ENCODE data around the gene EPS8L2. TPM values are rescaled to one million over a fixed set of nuclear protein-coding genes. Genes with fewer than 3 reads are reported as not detected.

The EPS8L2 gene
- total RNA-seq, 1 donor from 2014 or later, result 129 TPM

DNA sequence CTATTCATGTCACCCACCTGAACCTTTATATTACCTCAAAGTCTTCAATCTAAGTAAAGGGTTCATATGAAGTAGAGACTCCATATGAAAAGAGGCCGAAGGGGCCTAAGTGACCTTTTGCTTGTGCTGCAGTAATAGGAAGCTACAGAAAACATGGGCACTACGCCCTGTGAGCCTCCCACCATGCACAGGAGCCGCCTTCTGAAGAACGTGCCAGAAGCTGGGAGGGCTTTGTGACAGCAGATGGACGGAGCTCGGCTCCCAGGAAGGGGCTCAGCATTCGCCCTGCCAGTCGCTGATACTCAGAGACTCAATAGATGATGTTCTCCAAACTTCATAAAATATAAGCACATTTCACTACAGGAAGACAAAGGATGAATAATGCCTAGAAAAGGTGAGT, 32.2 kb upstream of the EPS8L2 start:
- Histone ChIP-seq H3K27ac (ENCODE audit: low read depth, low read length) (no peak overlapping the region), H3K79me2 (ENCODE audit: insufficient read depth, low read length) (no peaks in the 10 kb centered on the region), H3K9ac (ENCODE audit: low read length) (no peak overlapping the region), H3K9me3 (ENCODE audit: insufficient read depth, low read depth, low read length) (no peaks in the 10 kb centered on the region), H3K4me3 (ENCODE audit: insufficient read depth, low read depth, low read length) (no peak overlapping the region), H3K4me2 (ENCODE audit: low read length) (no peak overlapping the region), H2AFZ (ENCODE audit: low read depth, low read length) (no peak overlapping the region), H3K4me1 (ENCODE audit: insufficient read depth, low read length) (no peaks in the 10 kb centered on the region), H4K20me1 (ENCODE audit: insufficient read depth, low read length) (peaks cover 4% of the 10 kb centered on the region), H3K27me3 (ENCODE audit: insufficient read depth, low read length) (no peaks in the 10 kb centered on the region), H3K36me3 (ENCODE audit: insufficient read depth, low read length) (peaks cover 17% of the 10 kb centered on the region)
- no peak for TF ChIP-seq EZH2 (IDR thresholded peaks at IDR 0.05; ENCODE audit: insufficient read depth, low read length)
- TF ChIP-seq, protein P1, sequence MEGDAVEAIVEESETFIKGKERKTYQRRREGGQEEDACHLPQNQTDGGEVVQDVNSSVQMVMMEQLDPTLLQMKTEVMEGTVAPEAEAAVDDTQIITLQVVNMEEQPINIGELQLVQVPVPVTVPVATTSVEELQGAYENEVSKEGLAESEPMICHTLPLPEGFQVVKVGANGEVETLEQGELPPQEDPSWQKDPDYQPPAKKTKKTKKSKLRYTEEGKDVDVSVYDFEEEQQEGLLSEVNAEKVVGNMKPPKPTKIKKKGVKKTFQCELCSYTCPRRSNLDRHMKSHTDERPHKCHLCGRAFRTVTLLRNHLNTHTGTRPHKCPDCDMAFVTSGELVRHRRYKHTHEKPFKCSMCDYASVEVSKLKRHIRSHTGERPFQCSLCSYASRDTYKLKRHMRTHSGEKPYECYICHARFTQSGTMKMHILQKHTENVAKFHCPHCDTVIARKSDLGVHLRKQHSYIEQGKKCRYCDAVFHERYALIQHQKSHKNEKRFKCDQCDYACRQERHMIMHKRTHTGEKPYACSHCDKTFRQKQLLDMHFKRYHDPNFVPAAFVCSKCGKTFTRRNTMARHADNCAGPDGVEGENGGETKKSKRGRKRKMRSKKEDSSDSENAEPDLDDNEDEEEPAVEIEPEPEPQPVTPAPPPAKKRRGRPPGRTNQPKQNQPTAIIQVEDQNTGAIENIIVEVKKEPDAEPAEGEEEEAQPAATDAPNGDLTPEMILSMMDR (IDR thresholded peaks at IDR 0.05; ENCODE audit: insufficient read depth, low read depth, low read length), result no peak
- FAIRE-seq (no peak), DNase-seq (ENCODE audit: low read depth) (no peak)
- Mint-ChIP-seq H3K9me3 (ENCODE audit: unreplicated experiment) (no peaks in the 10 kb centered on the region), H3K4me3 (ENCODE audit: unreplicated experiment) (no peak overlapping the region), H3K27ac (ENCODE audit: unreplicated experiment) (no peak overlapping the region), H3K4me1 (ENCODE audit: low read depth, unreplicated experiment) (no peaks in the 10 kb centered on the region), H3K36me3 (ENCODE audit: low read depth, unreplicated experiment) (peaks cover 21% of the 10 kb centered on the region), H3K27me3 (ENCODE audit: low read depth, unreplicated experiment) (no peaks in the 10 kb centered on the region)

DNA sequence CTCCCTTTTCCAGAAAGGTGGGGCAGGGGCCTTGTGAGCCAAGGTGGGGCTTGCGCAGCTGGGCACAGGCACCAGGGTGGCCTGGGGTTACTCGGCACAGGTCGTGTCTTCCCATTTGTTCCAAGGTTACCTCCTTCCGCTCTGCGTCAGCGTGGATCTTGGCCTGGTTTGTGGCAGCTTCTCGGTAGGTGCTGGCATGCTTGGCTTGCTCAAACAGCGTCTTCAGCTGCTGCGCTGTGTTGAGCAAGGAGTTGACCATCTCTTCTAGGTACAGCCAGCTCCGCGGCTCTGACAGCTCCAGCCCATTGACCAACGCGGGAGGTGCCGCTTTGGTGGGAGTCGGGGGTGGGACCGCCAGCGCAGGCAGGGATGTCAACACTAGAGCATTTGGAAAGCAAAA, 31.6 kb upstream of the EPS8L2 start:
- Mint-ChIP-seq H3K4me3 (ENCODE audit: unreplicated experiment) (no peak overlapping the region), H3K27ac (ENCODE audit: unreplicated experiment) (peak overlapping the region; percentile 26), H3K9me3 (ENCODE audit: unreplicated experiment) (no peaks in the 10 kb centered on the region), H3K36me3 (ENCODE audit: low read depth, unreplicated experiment) (peaks cover 21% of the 10 kb centered on the region), H3K4me1 (ENCODE audit: low read depth, unreplicated experiment) (no peaks in the 10 kb centered on the region), H3K27me3 (ENCODE audit: low read depth, unreplicated experiment) (no peaks in the 10 kb centered on the region)
- Histone ChIP-seq H4K20me1 (ENCODE audit: insufficient read depth, low read length) (peaks cover 4% of the 10 kb centered on the region), H3K9ac (ENCODE audit: low read length) (no peak overlapping the region), H3K9me3 (ENCODE audit: insufficient read depth, low read depth, low read length) (no peaks in the 10 kb centered on the region), H3K27me3 (ENCODE audit: insufficient read depth, low read length) (no peaks in the 10 kb centered on the region), H3K4me3 (ENCODE audit: insufficient read depth, low read depth, low read length) (no peak overlapping the region), H3K79me2 (ENCODE audit: insufficient read depth, low read length) (no peaks in the 10 kb centered on the region), H3K4me1 (ENCODE audit: insufficient read depth, low read length) (no peaks in the 10 kb centered on the region), H2AFZ (ENCODE audit: low read depth, low read length) (no peak overlapping the region), H3K27ac (ENCODE audit: low read depth, low read length) (no peak overlapping the region), H3K36me3 (ENCODE audit: insufficient read depth, low read length) (peaks cover 17% of the 10 kb centered on the region), H3K4me2 (ENCODE audit: low read length) (no peak overlapping the region)
- TF ChIP-seq EZH2 (IDR thresholded peaks at IDR 0.05; ENCODE audit: insufficient read depth, low read length), result no peak
- TF ChIP-seq, protein P1 (IDR thresholded peaks at IDR 0.05; ENCODE audit: insufficient read depth, low read depth, low read length), result no peak
- FAIRE-seq (no peak), DNase-seq (ENCODE audit: low read depth) (no peak)

DNA sequence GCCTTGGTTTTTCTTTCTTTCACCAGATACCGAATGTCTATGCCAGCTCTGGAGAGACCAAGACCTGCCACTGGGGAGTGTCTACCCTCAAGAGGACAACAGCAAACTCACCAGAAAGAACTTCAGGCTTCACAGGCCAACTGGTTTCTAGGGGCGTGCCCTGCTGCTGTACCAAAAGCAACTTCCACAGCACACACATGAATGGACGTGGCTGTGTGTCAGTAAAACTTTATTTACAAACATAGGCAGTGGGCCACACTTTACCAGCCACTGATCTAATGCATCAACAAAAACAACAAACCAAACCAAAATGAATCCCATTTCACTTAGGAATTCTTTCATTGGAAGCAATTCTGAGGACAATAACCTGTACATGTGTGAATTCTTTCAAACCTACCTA, 27.7 kb upstream of the EPS8L2 start:
- Histone ChIP-seq H3K79me2 (ENCODE audit: insufficient read depth, low read length) (no peaks in the 10 kb centered on the region), H3K4me2 (ENCODE audit: low read length) (no peak overlapping the region), H3K27ac (ENCODE audit: low read depth, low read length) (no peak overlapping the region), H3K4me1 (ENCODE audit: insufficient read depth, low read length) (no peaks in the 10 kb centered on the region), H3K9ac (ENCODE audit: low read length) (no peak overlapping the region), H3K27me3 (ENCODE audit: insufficient read depth, low read length) (no peaks in the 10 kb centered on the region), H4K20me1 (ENCODE audit: insufficient read depth, low read length) (no peaks in the 10 kb centered on the region), H3K9me3 (ENCODE audit: insufficient read depth, low read depth, low read length) (no peaks in the 10 kb centered on the region), H3K4me3 (ENCODE audit: insufficient read depth, low read depth, low read length) (no peak overlapping the region), H3K36me3 (ENCODE audit: insufficient read depth, low read length) (peaks cover 10% of the 10 kb centered on the region), H2AFZ (ENCODE audit: low read depth, low read length) (no peak overlapping the region)
- no peaks in the 10 kb centered on the region for H3K9me3 Mint-ChIP-seq (ENCODE audit: unreplicated experiment)
- H3K27me3 Mint-ChIP-seq (ENCODE audit: low read depth, unreplicated experiment), result no peaks in the 10 kb centered on the region
- no peak for DNase-seq (ENCODE audit: low read depth)
- H3K27ac Mint-ChIP-seq (ENCODE audit: unreplicated experiment), result no peak overlapping the region
- TF ChIP-seq EZH2 (IDR thresholded peaks at IDR 0.05; ENCODE audit: insufficient read depth, low read length), result no peak
- TF ChIP-seq, protein P1 (IDR thresholded peaks at IDR 0.05; ENCODE audit: insufficient read depth, low read depth, low read length), result no peak
- peaks cover 33% of the 10 kb centered on the region for H3K36me3 Mint-ChIP-seq (ENCODE audit: low read depth, unreplicated experiment)
- no peaks in the 10 kb centered on the region for H3K4me1 Mint-ChIP-seq (ENCODE audit: low read depth, unreplicated experiment)
- no peak overlapping the region for H3K4me3 Mint-ChIP-seq (ENCODE audit: unreplicated experiment)
- no peak for FAIRE-seq

All from astrocyte (in vitro differentiated cells and primary cell).